GM19023 (cell line): ENCODE results near the gene CHD9NB.

Experiments used
- ATAC-seq: cut with Tn5 transposase; IDR thresholded peaks from one replicate; pipeline ENCODE4 v1.9.1; 2021; ENCODE audit warnings: mild to moderate bottlenecking, moderate library complexity; ENCODE audit not compliant: unreplicated experiment

Gene CHD9NB

DNA sequence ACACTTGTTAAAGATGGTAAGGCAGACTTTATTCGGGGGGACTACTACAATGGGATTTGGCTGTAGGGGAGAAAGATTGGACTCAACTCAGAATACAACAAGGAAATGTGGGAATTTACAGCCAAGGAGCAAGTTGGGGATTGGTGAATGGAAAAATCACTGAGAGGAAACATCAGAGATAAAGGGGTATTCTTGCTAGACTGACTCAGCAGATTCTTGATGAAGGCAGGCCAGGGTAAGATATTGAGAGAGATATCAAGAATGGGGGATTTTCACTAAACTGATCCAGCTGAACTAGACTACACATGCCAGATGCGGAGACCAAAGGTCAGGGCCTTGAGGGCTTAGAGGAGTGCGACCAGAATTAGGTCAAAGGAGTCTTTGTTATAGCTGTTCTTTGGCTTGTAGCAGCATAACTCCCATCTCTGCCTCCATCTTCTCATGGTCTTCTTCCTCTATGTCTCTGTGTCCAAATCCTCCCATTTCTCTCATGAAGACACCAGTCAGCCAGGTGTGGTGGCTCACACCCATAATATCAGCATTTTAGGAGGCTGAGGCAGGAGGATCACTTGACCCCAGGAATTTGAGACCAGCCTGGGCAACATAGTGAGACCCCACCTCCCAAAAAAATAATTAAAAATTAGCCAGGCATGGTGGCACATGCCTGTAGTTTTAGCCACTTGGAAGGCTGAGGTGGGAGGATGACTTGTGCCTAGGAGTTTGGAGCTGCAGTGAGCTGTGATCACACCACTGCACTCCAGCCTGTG lies 17.3 kb downstream of the CHD9NB start:
- no peak for ATAC-seq

DNA sequence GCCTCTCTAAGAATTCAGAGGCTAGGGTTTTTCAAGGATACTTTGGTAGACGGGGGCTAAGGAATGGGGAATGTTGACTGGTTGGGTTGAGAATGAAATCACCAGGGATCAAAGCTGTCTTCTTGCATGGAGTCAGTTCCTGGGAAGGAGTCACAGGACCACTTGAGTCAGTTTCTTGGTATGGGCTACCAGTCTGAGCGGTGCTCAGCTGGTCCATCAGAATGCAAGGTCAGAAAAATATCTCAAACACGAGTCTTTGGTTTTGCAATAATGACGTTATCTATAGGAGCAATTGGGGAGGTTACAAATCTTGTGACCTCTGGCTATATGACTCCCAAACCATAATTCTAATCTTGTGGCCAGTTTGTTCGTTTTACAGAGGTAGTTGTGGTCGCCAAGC lies 18.4 kb downstream of the CHD9NB start:
- ATAC-seq: no peak

DNA sequence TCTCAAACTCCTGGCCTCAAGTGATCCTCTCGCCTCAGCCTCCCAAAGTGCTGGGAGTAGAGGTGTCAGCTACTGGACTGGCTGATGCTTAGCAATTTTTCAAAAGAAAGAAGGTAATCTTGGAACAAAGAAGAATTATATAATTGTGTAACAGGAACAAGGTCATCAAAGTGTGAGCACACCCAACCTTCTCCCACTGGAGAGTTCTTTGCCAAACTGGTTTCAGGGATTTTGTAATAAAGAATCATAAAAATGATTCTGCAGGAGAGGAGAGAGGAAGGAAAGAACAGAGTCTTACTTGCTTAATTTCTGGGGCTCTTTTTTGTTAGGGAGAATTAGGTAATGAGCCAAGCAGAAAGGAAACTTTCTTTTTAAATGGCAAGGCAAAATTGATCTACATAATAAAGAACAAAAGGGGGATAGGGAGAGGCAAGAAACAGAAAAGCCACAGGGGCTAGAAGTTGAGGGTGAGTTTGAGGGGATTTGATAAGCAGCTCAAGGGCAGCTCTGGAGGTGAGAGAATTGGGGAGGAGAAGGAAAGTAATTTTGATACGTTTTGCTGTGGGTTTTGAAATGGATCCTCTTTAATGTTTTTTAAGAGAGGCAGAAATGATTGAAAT lies 21.3 kb downstream of the CHD9NB start:
- ATAC-seq: no peak

DNA sequence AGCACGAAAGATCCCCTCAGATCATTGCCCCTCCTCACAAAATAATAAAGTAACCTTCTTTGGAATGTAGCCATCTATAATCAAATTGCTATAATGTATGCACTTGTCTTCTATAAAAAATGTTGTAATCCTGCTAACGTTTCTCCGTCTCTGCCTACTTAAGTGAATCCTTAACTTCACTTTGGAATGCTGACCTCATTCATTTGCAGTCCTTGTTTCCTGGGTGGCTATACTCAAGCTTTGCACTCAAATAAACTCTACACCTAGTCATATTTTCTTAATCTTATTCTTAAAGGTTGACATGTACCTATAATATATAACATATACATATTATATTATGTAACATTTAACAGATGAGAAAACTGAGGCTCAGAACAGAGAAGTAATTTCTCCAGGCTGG lies 22.7 kb downstream of the CHD9NB start:
- ATAC-seq: no peak

DNA sequence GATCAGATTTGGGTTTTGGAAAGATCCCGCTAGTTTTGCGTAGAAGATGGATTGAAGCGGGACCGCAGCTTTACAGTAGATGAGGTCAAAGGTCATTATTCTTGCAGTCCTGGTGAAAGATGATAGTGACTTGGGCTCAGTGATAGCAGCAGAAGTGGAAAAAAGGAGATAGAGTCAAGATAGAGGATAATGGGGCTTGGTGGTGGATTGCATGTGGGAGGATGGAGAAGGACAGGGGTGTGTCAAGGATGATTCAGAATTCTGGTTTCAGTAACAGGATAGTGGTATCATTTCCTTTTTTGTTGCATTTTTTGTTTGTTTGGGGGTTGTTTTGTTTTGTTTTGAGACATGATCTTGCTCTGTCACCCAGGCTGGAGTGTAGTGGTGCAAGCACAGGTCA lies 28.7 kb downstream of the CHD9NB start:
- ATAC-seq: no peak

DNA sequence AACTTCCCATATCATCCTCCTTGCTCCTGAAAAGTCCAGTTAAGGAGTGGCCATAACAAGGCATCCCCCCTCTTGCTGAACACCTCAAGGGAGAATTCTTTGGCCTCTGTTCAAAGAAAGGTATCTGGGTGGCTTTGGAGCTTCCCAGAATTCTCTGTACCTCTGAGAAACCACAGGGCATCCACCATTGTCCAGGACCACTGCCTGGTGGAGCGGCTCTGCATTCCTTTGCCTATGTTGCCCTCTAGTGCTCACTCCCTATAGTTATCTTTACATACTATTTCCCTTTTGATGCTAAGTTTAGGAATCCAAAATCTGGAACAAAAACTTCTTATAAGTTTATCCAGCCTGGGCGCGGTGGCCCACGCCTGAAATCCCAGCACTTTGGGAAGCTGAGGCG lies 30.3 kb downstream of the CHD9NB start:
- no peak for ATAC-seq

DNA sequence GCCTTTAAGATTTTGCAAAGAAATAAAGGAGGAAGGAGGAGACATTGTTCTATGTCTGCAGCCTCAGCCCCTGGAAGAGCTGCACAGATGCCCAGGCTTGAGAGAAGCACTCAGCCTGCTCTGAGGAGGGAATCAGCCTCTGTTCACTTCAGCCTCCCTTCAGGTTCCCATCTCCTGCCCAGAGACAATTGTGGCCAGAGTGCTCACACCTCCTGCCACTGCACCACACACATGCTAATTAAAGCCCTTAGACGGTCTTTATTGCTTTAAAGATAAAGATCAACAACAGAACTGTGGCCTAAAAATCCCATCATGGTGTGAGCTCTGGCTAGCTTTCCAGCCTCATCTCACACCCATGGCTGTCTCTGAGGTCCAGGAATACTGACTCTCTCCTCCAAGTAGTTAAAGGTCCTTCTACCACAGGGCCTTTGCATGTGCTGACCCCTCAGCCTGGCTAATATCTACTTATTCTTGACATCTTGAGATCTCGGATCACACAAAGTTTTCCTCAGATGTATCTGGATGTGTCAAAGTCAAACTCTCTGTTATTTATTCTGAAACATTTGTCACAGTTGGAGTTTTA lies 33.8 kb downstream of the CHD9NB start:
- no peak for ATAC-seq

DNA sequence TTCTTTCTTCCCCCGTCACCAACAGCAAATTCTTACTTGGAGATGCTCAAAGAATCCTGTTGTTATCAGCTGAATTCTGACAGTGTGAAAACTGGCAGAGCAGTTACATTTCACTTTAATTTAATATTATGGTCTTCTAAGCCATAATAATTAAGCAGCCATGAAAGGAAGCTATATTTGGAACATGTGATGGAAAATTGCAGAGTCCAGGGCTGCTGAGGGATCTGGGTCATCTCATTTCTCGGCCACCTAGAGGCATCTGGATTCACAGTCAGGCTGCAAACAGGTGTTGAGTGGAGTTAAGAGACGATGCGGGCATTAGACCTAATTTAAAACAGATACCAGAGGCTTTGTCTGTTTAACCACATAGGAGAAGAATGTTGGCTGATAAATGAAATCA lies 38.4 kb downstream of the CHD9NB start:
- no peak for ATAC-seq

DNA sequence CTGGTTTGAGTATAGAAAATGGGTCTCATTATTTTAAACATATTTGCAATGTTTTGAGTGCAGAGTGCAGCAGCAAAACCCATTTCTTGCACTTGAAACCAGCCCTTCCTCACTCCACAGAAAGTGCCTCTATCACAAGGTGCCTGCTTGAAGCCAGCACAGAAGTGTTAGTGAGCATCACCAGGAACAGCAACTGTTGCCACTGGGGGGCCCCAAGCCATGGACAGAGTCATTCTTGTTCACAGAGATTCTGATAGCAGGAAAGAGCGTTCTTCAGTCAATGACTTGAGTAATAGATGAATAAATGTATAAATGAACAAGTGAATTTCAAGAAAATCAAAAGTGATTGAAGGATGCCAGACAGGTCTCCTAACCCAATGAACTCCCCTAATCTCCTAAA lies 45.6 kb downstream of the CHD9NB start:
- no peak for ATAC-seq

DNA sequence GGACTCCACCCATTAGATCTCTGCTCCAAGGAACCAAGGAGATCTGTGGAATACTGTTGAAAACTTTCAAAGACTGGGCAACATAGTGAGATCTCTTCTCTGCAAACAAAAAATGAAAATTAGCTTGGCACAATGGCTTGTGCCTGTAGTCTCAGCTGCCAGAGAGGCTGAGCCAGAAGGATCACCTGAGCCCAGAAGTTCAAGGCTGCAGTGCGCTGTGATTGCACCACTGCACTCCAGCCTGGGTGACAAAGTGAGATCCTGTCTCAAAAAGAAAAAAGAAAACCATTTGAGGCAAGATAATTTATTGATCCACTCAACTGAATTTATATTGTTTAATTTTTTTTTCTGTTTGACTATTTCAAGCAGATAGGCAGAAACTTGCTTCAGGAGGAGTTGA lies 54.8 kb downstream of the CHD9NB start:
- no peak for ATAC-seq

DNA sequence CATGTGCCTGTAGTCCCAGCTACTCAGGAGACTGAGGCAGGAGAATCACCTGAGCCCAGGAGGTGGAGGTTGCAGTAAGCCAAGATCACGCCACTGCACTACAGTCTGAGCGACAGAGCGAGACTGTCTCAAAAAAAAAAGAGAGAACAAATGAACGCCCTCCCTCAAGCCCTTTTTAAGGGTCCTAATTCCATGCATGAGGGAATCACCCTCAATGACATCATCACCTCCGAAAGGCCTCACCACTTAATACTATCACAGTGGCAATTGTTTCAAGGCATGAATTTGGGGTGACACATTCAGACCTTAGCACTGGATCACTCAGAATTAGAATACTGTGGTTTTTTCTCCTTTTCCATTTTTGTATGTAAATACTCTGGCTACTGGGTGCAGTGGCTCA lies 57.8 kb downstream of the CHD9NB start:
- no peak for ATAC-seq

DNA sequence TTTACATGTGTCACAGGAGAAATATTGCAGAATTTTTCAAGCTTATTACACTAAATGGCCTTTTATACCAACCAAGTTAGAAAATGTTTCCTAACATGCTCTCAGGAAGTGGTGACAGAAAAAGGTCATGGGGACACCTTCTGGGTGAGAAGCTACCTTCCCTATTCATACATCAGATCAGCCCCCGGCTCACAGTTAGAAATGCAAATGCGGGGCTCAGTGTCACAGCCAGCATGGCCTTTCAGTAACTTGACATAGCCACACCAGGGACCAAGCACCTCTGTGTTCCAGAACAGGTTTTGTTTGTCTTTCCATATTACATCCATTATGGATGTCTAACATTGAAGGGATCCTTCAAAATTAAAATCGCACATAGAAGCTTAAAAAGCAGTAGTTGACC lies 59.5 kb downstream of the CHD9NB start:
- ATAC-seq: no peak

DNA sequence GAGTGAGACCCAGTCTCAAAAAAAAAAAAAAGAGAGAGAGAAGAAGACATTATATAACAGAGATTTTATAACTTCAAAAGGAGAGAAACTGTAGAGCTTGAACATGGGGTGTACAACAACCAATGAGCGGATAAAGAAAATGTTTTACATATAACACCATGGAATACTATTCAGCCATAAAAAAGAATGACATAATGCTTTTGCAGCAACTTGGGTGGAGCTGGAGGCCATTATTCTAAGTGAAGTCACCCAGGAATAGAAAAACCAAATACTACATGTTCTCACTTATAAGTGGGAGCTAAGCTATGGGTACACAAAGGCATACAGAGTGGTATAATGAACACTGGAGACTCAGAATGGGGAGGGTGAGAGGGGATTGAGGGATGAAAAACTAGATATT lies 61.1 kb downstream of the CHD9NB start:
- ATAC-seq: no peak
